ENCODE measurements around the gene PSMB11.
"Not testable (repeated sequence)": the region's sequence is repeated elsewhere in the genome, so short reads cannot be mapped to it uniquely, and the experiment has no call there.

The PSMB11 gene

DNA sequence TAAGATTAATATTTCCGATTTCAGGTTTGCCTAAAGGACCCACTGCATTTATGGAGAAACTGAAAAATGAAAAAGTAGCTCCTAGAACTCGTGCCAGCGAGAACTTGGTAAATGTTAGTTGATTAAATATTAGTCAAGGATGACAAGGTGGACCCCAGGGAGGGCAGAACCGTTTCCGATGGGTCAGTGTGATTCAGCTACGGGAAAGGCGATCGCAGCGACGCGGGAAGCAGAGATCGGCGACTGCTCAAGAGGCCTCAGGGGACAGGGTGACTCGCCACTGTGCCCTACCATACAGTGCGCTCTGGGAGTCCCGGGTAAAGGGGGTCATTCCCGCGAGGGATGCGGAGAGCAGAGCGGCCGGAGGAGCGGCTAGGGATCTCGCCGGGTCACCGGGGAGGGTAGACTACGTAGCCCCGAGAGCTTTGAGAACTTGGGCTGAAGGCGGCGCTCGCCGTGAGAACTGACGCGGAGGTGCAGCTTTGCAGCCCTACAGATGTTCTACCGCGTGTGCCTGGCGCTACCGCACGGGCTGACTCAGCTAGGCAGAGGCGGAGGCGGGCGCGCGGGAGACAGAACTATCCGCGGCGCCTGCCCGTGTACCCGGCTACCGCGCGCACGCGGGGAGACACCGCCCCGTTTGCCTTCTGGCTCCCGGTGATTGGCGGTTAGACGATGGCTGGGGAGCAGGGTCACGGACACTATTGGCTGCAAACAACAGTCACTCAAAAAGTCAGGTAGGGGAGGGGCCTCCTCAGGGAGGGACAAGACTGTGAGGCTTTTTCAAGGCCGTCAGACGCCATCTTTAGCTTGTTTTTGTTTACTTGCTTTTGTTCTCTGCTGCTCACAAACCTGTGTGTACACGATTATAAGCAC is 35.2 kb upstream of the PSMB11 start:
- H3K4me3 ChIP-seq = peak overlapping the region; percentile 52

GRCh38 chr14:23008831-23009230 is 33.2 kb upstream of the PSMB11 start:
- Histone ChIP-seq H3K27me3 (ENCODE audit: low read depth) (no peaks in the 10 kb centered on the region), H3K36me3 (replicated peaks) (no peaks in the 10 kb centered on the region), H3K4me3 (no peak overlapping the region; the same call in 1 of the 2 replicates), H3K4me1 (peaks cover 29% of the 10 kb centered on the region), H3K9me3 (no peaks in the 10 kb centered on the region)
- in situ Hi-C loops (cut with MboI; ENCODE audit: low sequenced_read_pairs) = no loop called here
- DNase-seq (ENCODE audit: low spot score in 2 of 2) = no peak

More for the DNA sequence above, 35.2 kb upstream of the PSMB11 start:
- peak; percentile 97 for DNase-seq (ENCODE audit: low spot score in 2 of 2)
- peaks cover 29% of the 10 kb centered on the region for H3K4me1 ChIP-seq
- no peaks in the 10 kb centered on the region for H3K36me3 ChIP-seq (replicated peaks)
- no peaks in the 10 kb centered on the region for H3K27me3 ChIP-seq (ENCODE audit: low read depth)
- in situ Hi-C loops (cut with MboI; ENCODE audit: low sequenced_read_pairs) = no loop called here
- H3K9me3 ChIP-seq = no peaks in the 10 kb centered on the region

DNA sequence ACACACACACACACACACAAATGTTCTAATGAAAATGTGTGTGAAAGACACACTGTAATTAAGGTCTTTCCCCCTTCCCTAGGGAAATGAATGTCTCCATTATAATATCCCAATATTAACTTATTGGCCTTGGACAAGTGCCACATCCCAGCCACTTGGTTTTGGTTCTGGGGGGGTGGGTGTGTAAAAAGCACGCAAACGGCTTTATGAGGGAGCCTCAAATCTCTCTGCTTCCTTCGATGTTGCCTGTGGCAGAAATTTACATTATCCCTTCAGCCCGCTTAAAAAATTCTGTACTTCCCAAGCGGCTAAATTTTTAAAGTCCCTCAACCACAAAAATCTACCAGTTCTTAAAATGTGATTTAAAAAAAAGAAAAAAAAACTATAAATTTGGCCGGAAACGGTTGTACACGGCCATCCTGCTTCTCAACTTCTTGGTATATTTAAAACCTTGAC is 32.5 kb upstream of the PSMB11 start:
- peak overlapping the region; percentile 33 for H3K4me3 ChIP-seq
- DNase-seq (ENCODE audit: low spot score in 2 of 2) = no peak
- no peaks in the 10 kb centered on the region for H3K9me3 ChIP-seq
- peaks cover 29% of the 10 kb centered on the region for H3K4me1 ChIP-seq
- H3K27me3 ChIP-seq (ENCODE audit: low read depth) = no peaks in the 10 kb centered on the region
- H3K36me3 ChIP-seq (replicated peaks) = no peaks in the 10 kb centered on the region
- in situ Hi-C loops (cut with MboI; ENCODE audit: low sequenced_read_pairs) = no loop called here

GRCh38 chr14:23009939-23010726 is 31.9 kb upstream of the PSMB11 start, which contains the start of gene C14orf93:
Gene C14orf93, minus strand, starts transcription at chr14:23010143. Its CDS starts 11,120 bp downstream, at chr14:22999023.
- no peaks in the 10 kb centered on the region for H3K36me3 ChIP-seq (replicated peaks)
- H3K27me3 ChIP-seq (ENCODE audit: low read depth) = no peaks in the 10 kb centered on the region
- peaks cover 29% of the 10 kb centered on the region for H3K4me1 ChIP-seq
- no peaks in the 10 kb centered on the region for H3K9me3 ChIP-seq
- in situ Hi-C loops (cut with MboI; ENCODE audit: low sequenced_read_pairs) = no loop called here
- peak within 1 kb of the TSS; percentile 33 for H3K4me3 ChIP-seq
- DNase-seq (ENCODE audit: low spot score in 2 of 2) = peak; percentile 68 to 91

DNA sequence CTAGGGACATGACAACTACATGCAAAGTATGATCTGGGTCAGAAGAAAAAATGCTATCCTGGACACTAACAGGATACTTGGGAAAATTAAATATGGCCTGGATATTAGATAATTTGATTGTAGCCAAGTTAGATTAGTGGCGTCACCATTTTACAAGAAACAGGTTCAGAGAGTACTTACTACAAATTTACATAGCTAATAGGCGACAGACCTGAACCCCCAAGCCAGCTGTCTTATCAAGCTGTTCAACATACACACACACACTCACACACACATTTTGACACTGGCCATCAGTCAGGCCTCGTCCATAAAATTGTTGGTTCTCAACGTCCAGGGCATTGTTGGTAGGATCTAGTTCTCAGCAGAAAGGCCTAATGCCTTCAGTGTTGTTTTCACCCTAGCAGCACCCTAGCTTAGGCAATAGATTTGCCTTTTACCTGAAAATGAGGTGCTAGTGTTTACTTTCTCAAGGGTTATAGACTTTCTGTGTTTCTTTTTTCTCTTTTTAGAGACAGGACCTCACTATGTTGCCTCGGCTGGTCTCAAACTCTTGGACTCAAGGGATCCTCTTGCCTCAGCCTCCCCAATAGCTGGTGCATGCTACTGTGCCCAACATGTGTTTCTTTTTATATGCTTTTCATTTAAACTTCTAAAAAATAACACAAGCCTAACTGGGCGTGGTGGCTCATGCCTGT is 28.8 kb upstream of the PSMB11 start:
- Histone ChIP-seq H3K27me3 (ENCODE audit: low read depth) (no peaks in the 10 kb centered on the region), H3K4me3 (no peak overlapping the region), H3K4me1 (peaks cover 16% of the 10 kb centered on the region), H3K9me3 (no peaks in the 10 kb centered on the region), H3K36me3 (replicated peaks) (no peaks in the 10 kb centered on the region)
- in situ Hi-C loops (cut with MboI; ENCODE audit: low sequenced_read_pairs) = no loop called here
- no peak for DNase-seq (ENCODE audit: low spot score in 2 of 2)

DNA sequence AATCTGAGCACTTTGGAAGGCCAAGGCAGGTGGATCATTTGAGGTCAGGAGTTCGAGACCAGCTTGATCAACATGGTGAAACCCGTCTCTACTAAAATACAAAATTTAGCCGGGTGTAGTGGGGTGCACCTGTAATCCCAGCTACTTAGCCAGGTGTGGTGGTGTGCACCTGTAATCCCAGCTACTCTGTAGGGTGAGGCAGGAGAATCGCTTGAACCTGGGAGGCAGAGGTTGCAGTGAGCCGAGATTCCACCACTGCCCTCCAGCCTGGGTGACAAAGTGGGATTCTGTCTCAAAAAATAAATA is 28.3 kb upstream of the PSMB11 start:
- peaks cover 12% of the 10 kb centered on the region for H3K4me1 ChIP-seq
- H3K27me3 ChIP-seq (ENCODE audit: low read depth); H3K9me3 ChIP-seq; H3K36me3 ChIP-seq (replicated peaks); DNase-seq (ENCODE audit: low spot score in 2 of 2); in situ Hi-C loops (cut with MboI; ENCODE audit: low sequenced_read_pairs); H3K4me3 ChIP-seq: not testable (repeated sequence)

DNA sequence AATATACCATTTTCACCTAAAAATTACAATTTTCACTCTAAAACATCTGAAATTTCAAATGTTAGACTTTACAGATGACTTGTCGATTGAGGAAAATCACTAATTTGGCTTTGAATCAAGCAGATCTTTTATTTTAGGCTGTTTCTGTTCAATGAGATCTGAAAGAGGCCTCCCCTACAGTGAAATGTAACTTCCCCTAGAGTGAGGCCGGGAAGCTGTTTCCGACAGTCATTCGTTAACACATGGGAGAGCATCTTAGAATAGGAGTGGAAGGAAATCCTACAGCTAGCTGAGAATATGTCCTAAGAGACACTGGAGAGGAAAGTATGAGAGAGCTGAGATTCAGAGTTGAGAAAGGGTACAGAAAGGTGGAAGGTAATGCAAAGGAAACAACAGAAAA is 26.4 kb upstream of the PSMB11 start:
- Histone ChIP-seq H3K27me3 (ENCODE audit: low read depth) (no peaks in the 10 kb centered on the region), H3K4me1 (no peaks in the 10 kb centered on the region; the same call in 1 of the 2 replicates), H3K4me3 (no peak overlapping the region)

DNA sequence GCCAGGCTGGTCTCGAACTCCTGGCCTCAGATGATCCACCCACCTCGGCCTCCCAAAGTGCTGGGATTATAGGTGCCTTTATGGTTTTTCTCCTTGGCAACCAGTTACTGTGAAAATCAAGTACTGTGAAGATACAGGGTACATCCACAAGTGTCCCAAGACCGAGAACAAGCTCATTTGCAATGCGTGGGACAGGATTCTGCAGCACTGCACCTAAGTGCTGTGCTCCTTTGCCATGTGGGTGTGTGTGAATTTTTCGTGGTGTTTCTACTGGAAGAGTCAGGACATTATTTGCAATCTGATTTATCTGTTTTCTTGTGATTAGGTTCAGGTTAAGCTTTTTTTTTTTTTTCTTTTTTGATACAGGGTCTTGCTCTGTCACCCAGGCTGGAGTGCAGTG is 24.9 kb upstream of the PSMB11 start:
- in situ Hi-C loops (cut with MboI; ENCODE audit: low sequenced_read_pairs) = no loop called here
- no peak for DNase-seq (ENCODE audit: low spot score in 2 of 2)
- no peak overlapping the region for H3K4me3 ChIP-seq

More for the DNA sequence above, 26.4 kb upstream of the PSMB11 start:
- in situ Hi-C loops (cut with MboI; ENCODE audit: low sequenced_read_pairs) = no loop called here
- Histone ChIP-seq H3K9me3 (no peaks in the 10 kb centered on the region), H3K36me3 (replicated peaks) (peaks cover 2% of the 10 kb centered on the region)
- DNase-seq (ENCODE audit: low spot score in 2 of 2) = no peak

GRCh38 chr14:23018107-23018506 is 23.9 kb upstream of the PSMB11 start:
- in situ Hi-C loops (cut with MboI; ENCODE audit: low sequenced_read_pairs) = no loop called here
- H3K4me3 ChIP-seq = no peak overlapping the region
- H3K36me3 ChIP-seq (replicated peaks) = peaks cover 4% of the 10 kb centered on the region
- no peaks in the 10 kb centered on the region for H3K9me3 ChIP-seq
- no peaks in the 10 kb centered on the region for H3K27me3 ChIP-seq (ENCODE audit: low read depth)
- H3K4me1 ChIP-seq = no peaks in the 10 kb centered on the region; the same call in 1 of the 2 replicates
- no peak for DNase-seq (ENCODE audit: low spot score in 2 of 2)

More for the DNA sequence above, 24.9 kb upstream of the PSMB11 start:
- Histone ChIP-seq H3K4me1 (no peaks in the 10 kb centered on the region; the same call in 1 of the 2 replicates), H3K27me3 (ENCODE audit: low read depth) (no peaks in the 10 kb centered on the region), H3K36me3 (replicated peaks) (peaks cover 4% of the 10 kb centered on the region), H3K9me3 (no peaks in the 10 kb centered on the region)

GRCh38 chr14:23020143-23021128 is 21.6 kb upstream of the PSMB11 start:
- in situ Hi-C loops (cut with MboI; ENCODE audit: low sequenced_read_pairs) = no loop called here
- no peak overlapping the region for H3K4me3 ChIP-seq
- no peak for DNase-seq (ENCODE audit: low spot score in 2 of 2)
- H3K9me3 ChIP-seq = no peaks in the 10 kb centered on the region
- no peaks in the 10 kb centered on the region for H3K27me3 ChIP-seq (ENCODE audit: low read depth)
- H3K36me3 ChIP-seq (replicated peaks) = peaks cover 13% of the 10 kb centered on the region
- no peaks in the 10 kb centered on the region; the same call in 1 of the 2 replicates for H3K4me1 ChIP-seq

GRCh38 chr14:23021434-23021833 is 20.6 kb upstream of the PSMB11 start:
- Histone ChIP-seq H3K4me3 (no peak overlapping the region), H3K9me3 (no peaks in the 10 kb centered on the region), H3K27me3 (ENCODE audit: low read depth) (no peaks in the 10 kb centered on the region), H3K4me1 (no peaks in the 10 kb centered on the region; the same call in 1 of the 2 replicates), H3K36me3 (replicated peaks) (peaks cover 23% of the 10 kb centered on the region)
- in situ Hi-C loops (cut with MboI; ENCODE audit: low sequenced_read_pairs) = no loop called here
- no peak for DNase-seq (ENCODE audit: low spot score in 2 of 2)

GRCh38 chr14:23021889-23022442 is 20.0 kb upstream of the PSMB11 start:
- Histone ChIP-seq H3K27me3 (ENCODE audit: low read depth) (no peaks in the 10 kb centered on the region), H3K4me3 (no peak overlapping the region), H3K36me3 (replicated peaks) (peaks cover 29% of the 10 kb centered on the region), H3K9me3 (no peaks in the 10 kb centered on the region), H3K4me1 (no peaks in the 10 kb centered on the region; the same call in 1 of the 2 replicates)
- DNase-seq (ENCODE audit: low spot score in 2 of 2) = no peak
- in situ Hi-C loops (cut with MboI; ENCODE audit: low sequenced_read_pairs) = no loop called here
